Astrocyte of the spinal cord (primary cell): ENCODE measurements around the gene DUSP15.

Source experiments
- DNase-seq: peaks from one replicate; pipeline ENCODE4 v3.0.0; 2011; ENCODE audit warnings: low read depth, low spot score
- H3K4me3 ChIP-seq: 2 replicates; pipeline ENCODE4 v1.5.1; 2011; ENCODE audit warnings: low read depth, mild to moderate bottlenecking, low read length, moderate library complexity
- CTCF ChIP-seq: IDR thresholded peaks from 2 replicates; pipeline ENCODE4 v1.5.1; 2012; ENCODE audit warnings: low read depth, mild to moderate bottlenecking, low read length, inconsistent platforms
- in situ Hi-C: cut with HindIII; loops from 2 replicates; pipeline ENCODE4 v1.10.0; 2017; ENCODE audit warnings: low sequenced_read_pairs

The DUSP15 gene

GRCh38 chr20:31835977-31836852 is 34.1 kb downstream of the DUSP15 start:
- peak; percentile 96 for DNase-seq
- no peak for TF ChIP-seq CTCF
- no peak overlapping the region for H3K4me3 ChIP-seq

DNA sequence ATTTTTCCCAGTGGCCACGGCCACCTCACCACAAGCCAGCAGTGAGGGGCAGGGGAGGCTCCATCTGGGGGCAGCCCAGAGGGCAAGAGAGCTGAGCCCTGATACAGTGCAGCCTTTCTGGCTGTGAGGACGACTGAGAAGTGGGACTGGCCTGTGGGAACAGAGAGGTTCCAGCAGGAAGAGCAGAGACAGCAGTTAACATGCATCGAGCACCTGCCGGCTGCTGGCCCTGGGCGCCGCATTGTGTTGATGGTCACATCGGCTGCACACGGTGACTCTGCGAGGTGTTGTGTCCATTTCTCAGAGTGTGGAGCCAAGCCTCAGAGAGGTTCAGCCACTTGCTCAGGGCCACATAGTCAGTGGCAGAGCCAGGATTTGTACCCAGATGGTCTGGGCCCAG is 34.8 kb downstream of the DUSP15 start:
- TF ChIP-seq CTCF: no peak
- in situ Hi-C loops: no loop called here

More at GRCh38 chr20:31835977-31836852, 34.1 kb downstream of the DUSP15 start:
- in situ Hi-C loops: no loop called here

DNA sequence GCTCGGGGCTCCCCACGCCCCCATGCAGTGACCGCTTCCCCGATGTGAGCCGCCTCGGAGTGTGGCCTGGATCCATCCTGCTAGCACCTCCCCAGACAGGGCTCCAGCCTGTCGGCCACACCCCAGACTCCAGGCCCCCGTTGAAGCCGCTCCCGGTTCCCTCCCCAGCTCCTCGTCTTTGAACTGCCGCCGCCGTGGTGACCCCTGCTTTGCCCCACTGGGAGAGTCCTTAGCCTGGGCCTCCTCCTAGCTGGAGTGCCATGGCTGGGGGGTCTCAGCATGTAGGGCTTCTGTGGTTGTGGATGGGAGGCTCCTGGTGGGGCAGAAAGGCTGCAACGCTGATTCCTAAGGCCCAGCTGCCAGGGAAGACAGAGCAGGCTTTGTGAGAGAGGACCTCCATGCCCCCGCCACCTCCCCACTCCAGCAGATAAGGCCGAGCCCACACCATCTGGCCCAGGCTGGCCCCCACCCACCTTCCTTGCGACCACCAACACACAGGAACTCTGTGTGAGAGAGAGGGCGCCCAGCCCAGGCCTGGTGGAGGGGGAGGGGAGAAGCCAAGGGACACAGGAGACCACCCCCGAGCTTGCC is 36.3 kb downstream of the DUSP15 start:
- H3K4me3 ChIP-seq: no peak overlapping the region
- no peak for DNase-seq
- in situ Hi-C loops: no loop called here
- no peak for TF ChIP-seq CTCF

More for the DNA sequence above, 34.8 kb downstream of the DUSP15 start:
- DNase-seq: no peak
- no peak overlapping the region for H3K4me3 ChIP-seq

- no peak overlapping the region for H3K4me3 ChIP-seq
- in situ Hi-C loops: no loop called here
- peak; percentile 90 for TF ChIP-seq CTCF
- DNase-seq: no peak
Measured at GRCh38 chr20:31833130-31833930, 37.0 kb downstream of the DUSP15 start.

GRCh38 chr20:31831771-31832306 is 38.5 kb downstream of the DUSP15 start:
- in situ Hi-C loops: no loop called here
- TF ChIP-seq CTCF: no peak
- no peak for DNase-seq
- H3K4me3 ChIP-seq: no peak overlapping the region

- in situ Hi-C loops: no loop called here
- TF ChIP-seq CTCF: no peak
- H3K4me3 ChIP-seq: no peak overlapping the region
- no peak for DNase-seq
Measured at GRCh38 chr20:31831211-31831610, 39.1 kb downstream of the DUSP15 start.
